DND-41 (cell line): Measurements from ENCODE around the gene EIF5B.

ENCODE experiments used
- ATAC-seq: fragments of 200-7000 bp; cut with Tn5 transposase; 3 replicates; pipeline ENCODE4 v1.9.1; 2021; ENCODE audit warnings: low read depth; ENCODE audit not compliant: insufficient read depth
- DNase-seq: peaks from one replicate; pipeline ENCODE4 v3.0.0-alpha.2; 2020
- H2AFZ ChIP-seq: 2 replicates; pipeline ENCODE4 v1.6.0; 2012; ENCODE audit warnings: low read depth, low read length
- H3K27ac ChIP-seq: 2 replicates; pipeline ENCODE4 v1.5.1; 2012; ENCODE audit warnings: low read length, inconsistent platforms
- H3K27me3 ChIP-seq: fragments of 200-600 bp; sonication (generic); 2 replicates; pipeline ENCODE4 v1.6.0; 2012; ENCODE audit warnings: low read length, mild to moderate bottlenecking, inconsistent platforms; ENCODE audit not compliant: insufficient read depth, poor library complexity
- H3K36me3 ChIP-seq: 2 replicates; pipeline ENCODE4 v1.5.1; 2012; ENCODE audit warnings: low read length, inconsistent platforms; ENCODE audit not compliant: insufficient read depth
- H3K4me1 ChIP-seq: 2 replicates; pipeline ENCODE4 v1.5.1; 2012; ENCODE audit warnings: mild to moderate bottlenecking, low read length; ENCODE audit not compliant: insufficient read depth
- H3K4me2 ChIP-seq: 2 replicates; pipeline ENCODE4 v1.6.0; 2012; ENCODE audit warnings: mild to moderate bottlenecking, moderate library complexity, low read length, inconsistent platforms; ENCODE audit not compliant: insufficient read depth
- H3K4me3 ChIP-seq, 2 experiments: fragments of 200-600 bp in 1 of 2; shearing (Covaris generic) in 1 of 2; 2 replicates each; pipeline ENCODE4 v1.5.1; 2012 to 2016; ENCODE audit warnings: inconsistent platforms in 2 of 2, low read length in 2 of 2, mild to moderate bottlenecking in 2 of 2, low read depth in 1 of 2, moderate library complexity in 1 of 2
- H3K79me2 ChIP-seq: 2 replicates; pipeline ENCODE4 v1.6.0; 2012; ENCODE audit warnings: low read length, inconsistent platforms; ENCODE audit not compliant: insufficient read depth
- H3K9ac ChIP-seq: 2 replicates; pipeline ENCODE4 v1.6.0; 2012; ENCODE audit warnings: low read depth, mild to moderate bottlenecking, inconsistent platforms, low read length, moderate library complexity
- H3K9me3 ChIP-seq: 2 replicates; pipeline ENCODE4 v1.5.1; 2012; ENCODE audit warnings: low read length, moderate library complexity, mild to moderate bottlenecking, inconsistent platforms; ENCODE audit not compliant: insufficient read depth, severe bottlenecking
- H4K20me1 ChIP-seq: 2 replicates; pipeline ENCODE4 v1.6.0; 2012; ENCODE audit warnings: low read length; ENCODE audit not compliant: insufficient read depth
- EZH2 ChIP-seq: IDR thresholded peaks from 3 replicates; pipeline ENCODE4 v1.6.1; 2012; ENCODE audit warnings: borderline replicate concordance, low read depth, mild to moderate bottlenecking, moderate library complexity, low read length, inconsistent platforms; ENCODE audit not compliant: severe bottlenecking
- TF ChIP-seq, protein P1 (sequence below): IDR thresholded peaks from 2 replicates; pipeline ENCODE4 v1.5.1; 2012; ENCODE audit warnings: borderline replicate concordance, low read length, moderate library complexity, mild to moderate bottlenecking; ENCODE audit not compliant: poor library complexity, severe bottlenecking; ENCODE audit errors: extremely low read depth

The EIF5B gene

DNA sequence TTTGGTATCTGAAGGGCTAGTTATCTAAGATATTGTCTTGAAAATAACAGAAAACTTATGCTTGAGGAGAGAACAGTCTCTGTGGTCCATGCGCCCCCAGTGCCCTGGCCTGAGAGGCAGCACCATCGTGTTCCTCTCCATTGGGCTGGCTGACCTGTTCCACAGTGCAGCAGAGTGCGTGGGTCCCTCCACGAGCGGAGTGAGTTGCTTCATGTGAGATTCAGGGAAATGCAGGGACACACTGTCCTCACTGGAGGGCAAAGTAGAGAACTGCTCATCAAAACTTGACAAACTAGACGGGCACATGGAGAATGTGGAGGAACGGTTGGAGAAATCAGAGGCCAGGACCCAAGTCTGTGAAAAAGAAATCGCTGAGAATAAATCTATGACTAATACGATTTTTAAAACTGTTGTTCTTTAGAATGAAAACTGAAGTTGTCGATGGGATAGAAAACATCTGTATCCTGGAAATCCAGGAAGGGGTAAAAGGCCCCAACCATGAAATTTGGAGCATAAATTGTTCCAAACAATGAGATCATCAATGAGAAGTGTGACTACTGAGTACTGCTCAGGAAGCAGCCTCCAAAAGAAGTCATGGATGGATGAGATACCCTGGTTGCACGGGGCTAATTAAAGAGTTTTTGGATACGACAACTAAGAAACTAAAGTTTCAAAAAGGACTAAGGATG, 94.5 kb downstream of the EIF5B start:
- H3K4me3 ChIP-seq, result no peak overlapping the region
- no peak overlapping the region for H3K9ac ChIP-seq
- peaks cover 13% of the 10 kb centered on the region for H4K20me1 ChIP-seq
- no peaks in the 10 kb centered on the region for H3K9me3 ChIP-seq
- TF ChIP-seq EZH2, result no peak
- TF ChIP-seq, protein P1, sequence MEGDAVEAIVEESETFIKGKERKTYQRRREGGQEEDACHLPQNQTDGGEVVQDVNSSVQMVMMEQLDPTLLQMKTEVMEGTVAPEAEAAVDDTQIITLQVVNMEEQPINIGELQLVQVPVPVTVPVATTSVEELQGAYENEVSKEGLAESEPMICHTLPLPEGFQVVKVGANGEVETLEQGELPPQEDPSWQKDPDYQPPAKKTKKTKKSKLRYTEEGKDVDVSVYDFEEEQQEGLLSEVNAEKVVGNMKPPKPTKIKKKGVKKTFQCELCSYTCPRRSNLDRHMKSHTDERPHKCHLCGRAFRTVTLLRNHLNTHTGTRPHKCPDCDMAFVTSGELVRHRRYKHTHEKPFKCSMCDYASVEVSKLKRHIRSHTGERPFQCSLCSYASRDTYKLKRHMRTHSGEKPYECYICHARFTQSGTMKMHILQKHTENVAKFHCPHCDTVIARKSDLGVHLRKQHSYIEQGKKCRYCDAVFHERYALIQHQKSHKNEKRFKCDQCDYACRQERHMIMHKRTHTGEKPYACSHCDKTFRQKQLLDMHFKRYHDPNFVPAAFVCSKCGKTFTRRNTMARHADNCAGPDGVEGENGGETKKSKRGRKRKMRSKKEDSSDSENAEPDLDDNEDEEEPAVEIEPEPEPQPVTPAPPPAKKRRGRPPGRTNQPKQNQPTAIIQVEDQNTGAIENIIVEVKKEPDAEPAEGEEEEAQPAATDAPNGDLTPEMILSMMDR, result no peak
- H3K36me3 ChIP-seq, result peaks cover 72% of the 10 kb centered on the region
- H2AFZ ChIP-seq, result no peak overlapping the region
- H3K27me3 ChIP-seq, result no peaks in the 10 kb centered on the region
- H3K27ac ChIP-seq, result no peak overlapping the region
- ATAC-seq (no peak), DNase-seq (no peak)
- H3K79me2 ChIP-seq, result 0 out of 2 replicates have a peak, but pooled peaks cover 3% of the 10 kb centered on the region
- no peaks in the 10 kb centered on the region for H3K4me1 ChIP-seq
- no peak overlapping the region for H3K4me2 ChIP-seq

GRCh38 chr2:99433340-99433739, 96.2 kb downstream of the EIF5B start:
- H3K4me3 ChIP-seq, result no peak overlapping the region
- no peaks in the 10 kb centered on the region for H3K9me3 ChIP-seq
- no peak overlapping the region for H2AFZ ChIP-seq
- peaks cover 72% of the 10 kb centered on the region for H3K36me3 ChIP-seq
- H3K79me2 ChIP-seq, result peaks cover 7% of the 10 kb centered on the region; the same call in 1 of the 2 replicates
- H4K20me1 ChIP-seq, result peaks cover 13% of the 10 kb centered on the region
- DNase-seq (no peak), ATAC-seq (no peak)
- H3K4me1 ChIP-seq, result no peaks in the 10 kb centered on the region
- no peak for TF ChIP-seq EZH2
- TF ChIP-seq, protein P1, result no peak
- no peaks in the 10 kb centered on the region for H3K27me3 ChIP-seq
- H3K9ac ChIP-seq, result no peak overlapping the region
- no peak overlapping the region for H3K27ac ChIP-seq
- H3K4me2 ChIP-seq, result no peak overlapping the region

DNA sequence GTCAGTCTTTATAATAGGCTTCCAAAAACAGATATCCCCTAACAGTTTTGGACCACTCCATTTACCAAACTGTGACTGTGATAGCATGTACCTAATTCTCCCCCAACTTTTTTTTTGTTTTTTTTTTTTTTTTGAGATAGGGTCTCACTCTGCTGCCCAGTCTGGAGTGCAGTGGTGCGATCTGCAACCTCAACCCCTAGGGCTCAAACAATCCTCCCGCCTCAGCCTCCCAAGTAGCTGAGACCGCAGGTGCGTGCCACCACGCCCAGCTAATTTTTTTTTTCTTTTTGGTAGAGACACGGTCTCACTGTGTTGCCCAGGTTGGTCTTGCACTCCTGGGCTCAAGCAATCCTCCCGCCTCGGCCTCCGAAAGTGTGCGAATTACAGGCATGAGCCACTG, 99.7 kb downstream of the EIF5B start:
- DNase-seq (no peak), ATAC-seq (no peak)
- Histone ChIP-seq H3K4me1 (no peaks in the 10 kb centered on the region), H3K4me3 (no peak overlapping the region), H3K79me2 (peaks cover 14% of the 10 kb centered on the region), H3K9ac (no peak overlapping the region), H3K27ac (no peak overlapping the region), H3K9me3 (no peaks in the 10 kb centered on the region), H3K36me3 (peaks cover 62% of the 10 kb centered on the region), H3K4me2 (no peak overlapping the region), H2AFZ (no peak overlapping the region), H4K20me1 (peaks cover 7% of the 10 kb centered on the region; the same call in 1 of the 2 replicates), H3K27me3 (no peaks in the 10 kb centered on the region)
- TF ChIP-seq, protein P1, result no peak
- no peak for TF ChIP-seq EZH2
